Measurements from ENCODE around the gene PGD.
"Not testable (repeated sequence)": the region's sequence is repeated elsewhere in the genome, so short reads cannot be mapped to it uniquely, and the experiment has no call there.

The PGD gene

DNA sequence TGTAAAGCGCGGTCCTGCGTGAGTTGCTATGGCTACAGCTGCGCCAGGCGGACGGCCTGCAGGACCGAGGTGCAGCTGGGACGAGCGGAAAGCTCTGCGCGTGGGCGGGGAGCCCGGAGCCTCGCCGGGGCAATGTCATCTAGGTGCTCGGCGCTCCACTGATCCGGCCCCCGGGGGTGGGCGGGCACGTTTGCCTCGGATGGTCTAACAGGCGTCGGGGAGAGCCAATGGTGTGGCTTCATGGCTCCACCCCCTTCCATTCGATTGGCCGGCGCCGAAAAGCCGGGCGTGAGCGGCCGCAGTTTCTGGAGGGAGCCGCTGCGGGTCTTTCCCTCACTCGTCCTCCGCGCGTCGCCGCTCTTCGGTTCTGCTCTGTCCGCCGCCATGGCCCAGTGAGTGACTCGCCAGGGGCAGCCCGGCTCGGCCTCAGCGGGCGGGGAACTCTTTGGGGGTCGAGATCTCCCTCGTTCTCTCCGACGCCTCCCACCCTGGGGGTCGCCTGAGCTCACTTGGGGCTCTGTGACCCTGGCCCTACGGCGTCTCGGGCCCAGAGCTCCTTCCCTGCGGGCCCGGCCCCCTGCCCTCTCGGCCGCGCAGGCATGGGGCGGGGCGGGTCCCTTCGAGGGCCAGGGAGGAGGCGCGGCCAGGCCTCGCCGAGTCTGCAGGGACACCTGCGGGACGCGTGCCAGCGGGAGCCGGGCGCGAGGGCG is at the start of gene PGD:
Gene PGD (plus strand): TSS at position 331 of the 710 bp plus-strand sequence. CDS start 54 bp downstream, at position 385.
- DNase-seq (ENCODE audit: low read depth in 2 of 2) = peak; percentile 98 to 99

DNA sequence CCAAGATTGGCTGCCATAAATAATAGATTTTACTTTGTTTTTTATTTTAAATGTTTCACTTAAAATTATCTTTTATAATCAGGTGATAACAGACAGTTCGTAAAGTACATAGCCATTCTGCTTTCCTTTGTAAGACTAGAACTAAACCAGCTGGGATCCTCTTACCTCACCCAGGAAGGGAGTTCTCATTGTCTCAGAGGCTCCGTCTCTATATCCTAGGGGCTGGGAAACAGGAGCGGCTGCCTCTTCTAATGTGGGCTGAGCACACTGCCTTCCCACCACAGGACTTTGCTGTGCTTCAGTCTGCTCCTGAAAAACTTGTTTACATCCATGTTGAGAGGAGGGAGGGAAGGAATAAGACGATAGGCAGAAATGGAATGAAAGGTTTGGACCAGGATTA is 45.6 kb upstream of the PGD start:
- DNase-seq (ENCODE audit: low read depth in 2 of 2) = no peak

DNA sequence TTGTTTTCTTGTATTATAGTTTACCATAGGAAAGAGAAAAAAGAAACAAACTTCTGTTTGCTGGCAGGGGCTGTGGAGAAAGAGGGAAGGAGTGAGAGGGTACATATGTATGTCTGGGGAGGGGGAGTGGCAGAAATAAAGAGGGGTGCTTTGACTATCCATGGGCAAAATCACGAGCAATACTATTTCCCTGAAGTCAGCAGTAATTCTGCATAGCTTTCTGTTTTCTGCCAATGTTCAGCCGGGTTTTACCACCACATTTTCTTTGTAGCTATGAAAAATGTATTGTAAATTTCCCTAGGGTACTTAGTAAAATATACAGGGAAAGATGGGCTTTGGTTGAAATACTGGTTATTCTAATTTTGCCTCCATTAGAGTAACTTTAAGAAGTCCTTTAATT is 45.2 kb upstream of the PGD start:
- no peak for DNase-seq (ENCODE audit: low read depth in 2 of 2)

DNA sequence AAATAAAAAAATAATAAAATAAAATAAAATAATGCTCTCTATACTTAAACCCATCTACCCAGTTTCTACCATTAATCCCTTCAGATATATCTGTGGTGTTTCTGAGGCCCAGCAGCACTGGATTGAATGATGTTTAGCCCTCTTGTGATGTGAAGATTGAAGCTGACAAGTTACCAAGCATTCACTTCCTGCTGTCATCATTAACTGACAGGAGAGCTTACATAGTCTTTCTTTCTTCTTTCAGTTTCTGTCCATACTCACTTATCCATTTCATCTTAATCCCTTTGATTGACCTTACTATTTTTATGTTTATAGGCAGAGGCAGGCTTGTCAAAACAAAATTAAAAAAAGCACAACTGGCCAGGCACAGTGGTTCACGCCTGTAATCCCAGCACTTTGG is 38.8 kb upstream of the PGD start:
- DNase-seq (ENCODE audit: low read depth in 2 of 2) = no peak

DNA sequence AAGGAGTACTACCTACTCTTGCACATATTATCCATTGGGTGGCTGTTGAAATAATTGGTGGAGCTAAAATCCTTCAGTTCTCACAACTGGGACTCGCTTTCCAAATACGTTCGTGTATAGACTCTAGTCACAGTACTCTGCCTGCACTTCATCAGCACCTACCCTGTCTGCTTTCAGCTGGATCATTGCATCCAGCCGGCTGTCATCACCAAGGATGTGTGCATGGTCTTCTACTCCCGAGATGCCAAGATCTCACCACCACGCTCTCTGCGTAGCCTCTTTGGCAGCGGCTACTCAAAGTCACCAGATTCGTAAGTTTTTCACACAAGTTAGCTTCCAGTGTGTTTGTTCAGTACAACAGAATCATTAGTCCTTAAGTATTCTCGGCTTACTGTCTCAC is 37.3 kb upstream of the PGD start:
- DNase-seq (ENCODE audit: low read depth in 2 of 2) = no peak

DNA sequence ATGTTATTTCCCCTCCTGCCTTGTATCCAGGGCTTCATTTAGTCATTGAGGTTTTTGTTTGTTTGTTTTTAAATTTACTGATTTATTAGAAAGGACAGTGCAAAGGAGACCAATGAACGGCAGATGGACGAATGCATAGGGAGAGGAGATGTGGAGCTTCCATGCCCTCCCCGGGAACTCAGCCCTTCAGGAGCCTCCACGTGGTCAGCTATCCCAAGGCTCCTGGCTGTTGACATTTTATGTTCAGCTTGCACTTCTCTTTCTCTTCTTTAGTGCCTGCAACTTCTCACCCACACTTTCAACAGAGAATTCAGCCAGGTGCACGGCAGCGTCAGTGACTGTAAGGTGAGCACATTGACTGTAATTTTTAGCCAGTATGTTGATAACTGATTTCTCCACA is 30.7 kb upstream of the PGD start:
- DNase-seq (ENCODE audit: low read depth in 2 of 2) = no peak

DNA sequence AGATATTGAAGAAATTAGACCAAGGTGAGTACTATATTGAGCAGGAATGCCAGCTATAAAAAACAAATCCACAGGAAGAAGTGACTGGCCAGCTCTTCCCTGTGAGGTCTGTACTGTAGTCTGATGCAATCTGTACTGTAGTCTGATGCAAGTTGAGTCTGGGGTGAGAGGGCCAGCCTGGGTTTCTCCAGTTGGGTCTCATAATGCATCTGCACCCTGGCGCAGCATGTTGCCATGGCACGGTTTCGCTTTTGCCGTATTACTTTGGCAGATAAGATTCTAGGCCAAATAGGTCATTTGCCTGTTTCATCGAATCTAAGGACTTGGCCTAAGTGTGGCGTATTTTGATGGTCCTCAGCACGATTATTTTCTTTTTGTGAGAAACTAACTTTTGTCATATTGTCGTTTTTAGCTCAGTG is 24.4 kb upstream of the PGD start:
- no peak for DNase-seq (ENCODE audit: low read depth in 2 of 2)

DNA sequence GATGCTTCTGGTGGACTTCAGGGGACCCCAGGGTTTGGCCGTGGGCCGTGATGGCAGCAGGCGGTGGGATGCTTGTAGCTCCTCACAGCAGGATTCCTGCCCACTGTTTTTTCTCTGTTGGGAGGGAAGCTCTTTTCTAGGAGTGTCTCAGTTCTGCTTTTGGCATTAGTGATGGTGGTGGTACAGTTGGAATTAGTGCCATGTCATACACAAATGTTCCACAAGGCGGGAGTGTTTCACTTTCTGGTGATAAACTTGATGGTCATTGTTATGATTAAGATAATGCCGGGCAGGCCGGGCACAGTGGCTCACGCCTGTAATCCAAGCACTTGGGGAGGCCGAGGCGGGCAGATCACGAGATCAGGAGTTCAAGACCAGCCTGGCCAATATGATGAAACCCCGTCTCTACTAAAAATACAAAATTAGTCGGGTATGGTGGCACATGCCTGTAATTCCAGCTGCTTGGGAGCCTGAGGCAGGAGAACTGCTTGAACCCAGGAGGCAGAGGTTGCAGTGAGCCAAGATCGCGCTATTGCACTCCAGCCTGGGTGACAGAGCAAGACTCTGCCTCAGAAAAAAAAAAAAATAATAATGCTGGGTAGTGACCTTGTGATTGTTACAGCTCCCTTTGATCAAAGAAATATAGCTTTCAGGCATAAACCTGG is 21.4 kb upstream of the PGD start:
- DNase-seq (ENCODE audit: low read depth in 2 of 2) = not testable (repeated sequence)

DNA sequence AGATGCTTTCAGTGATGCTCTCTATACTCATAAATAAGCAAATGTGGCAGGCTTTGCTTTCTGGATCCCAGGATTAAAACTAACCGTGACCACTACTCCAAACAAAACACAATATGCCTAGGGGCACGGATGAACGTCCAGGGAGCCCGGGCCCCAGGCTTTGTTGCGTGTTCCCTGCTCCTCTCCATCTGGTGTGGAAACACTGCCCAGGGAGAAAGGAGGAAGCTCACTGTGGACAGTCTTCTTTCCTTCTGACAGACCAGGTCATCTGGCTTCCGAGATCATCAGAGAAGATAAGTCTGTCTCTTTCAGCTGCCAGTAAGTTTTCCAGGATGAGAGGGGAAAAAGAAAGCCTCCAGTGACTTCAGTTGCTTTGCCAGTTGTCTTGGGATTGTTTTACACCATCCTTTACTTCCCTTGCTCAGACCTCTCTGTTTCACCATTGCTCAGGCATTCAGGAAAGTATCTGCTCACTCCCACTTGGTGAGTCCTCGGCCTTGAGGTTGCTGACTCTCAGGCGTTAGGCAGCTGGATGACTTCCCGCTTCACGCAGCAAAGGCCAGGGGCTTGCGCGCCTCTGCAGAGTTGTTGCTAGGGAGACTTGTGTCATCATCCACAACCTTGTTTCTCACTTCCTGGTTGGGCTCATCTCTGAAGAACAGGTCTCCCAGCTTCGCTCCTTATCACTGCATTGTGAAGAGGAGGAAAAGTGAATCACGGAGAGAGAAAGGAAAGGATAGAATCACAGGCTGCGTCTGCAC is 20.6 kb upstream of the PGD start:
- no peak for DNase-seq (ENCODE audit: low read depth in 2 of 2)

DNA sequence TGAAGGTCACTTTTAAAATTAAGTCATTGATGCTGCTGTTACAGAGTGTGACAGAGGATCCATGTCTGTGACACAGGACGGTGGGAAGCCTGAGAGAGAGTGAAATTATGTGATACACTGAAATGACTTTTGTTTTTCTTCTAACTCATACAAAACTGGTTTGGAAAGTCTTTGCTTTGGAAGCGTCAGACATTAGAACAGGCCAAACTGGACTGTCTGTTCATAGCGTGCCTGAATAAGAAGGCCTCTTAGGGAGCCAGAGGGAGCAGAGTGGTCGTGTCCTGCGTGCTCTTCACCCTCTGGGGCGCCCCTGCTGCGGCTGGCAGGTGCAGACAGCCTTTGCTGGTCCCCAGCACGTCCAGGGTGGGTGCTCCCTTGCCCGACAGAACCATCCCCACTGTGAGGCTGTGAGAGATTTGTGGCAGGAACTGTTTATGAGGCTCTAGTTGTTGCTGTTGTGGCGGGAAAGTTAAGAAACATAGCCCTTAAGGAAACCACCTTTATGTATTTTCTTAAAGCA is 19.7 kb upstream of the PGD start:
- DNase-seq (ENCODE audit: low read depth in 2 of 2) = no peak

DNA sequence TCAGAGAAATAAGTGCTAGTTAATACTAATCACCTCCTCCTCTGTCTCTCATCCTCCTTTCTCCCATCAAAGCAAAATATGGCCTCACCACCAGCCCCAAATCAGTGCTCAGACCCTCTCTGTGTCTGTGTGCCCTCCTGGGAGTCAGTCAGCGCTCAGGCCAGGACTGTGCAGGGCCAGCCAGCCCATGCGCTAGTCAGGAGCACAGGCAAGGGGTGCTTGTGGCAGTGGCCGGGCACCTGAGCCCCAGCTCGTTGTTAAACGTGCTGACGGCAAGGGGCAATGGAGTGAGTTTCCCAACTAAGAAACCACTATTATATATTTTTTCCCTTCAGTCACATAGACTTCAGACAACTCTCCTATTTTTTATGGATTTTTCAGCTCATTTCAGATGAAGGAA is 19.2 kb upstream of the PGD start:
- no peak for DNase-seq (ENCODE audit: low read depth in 2 of 2)

DNA sequence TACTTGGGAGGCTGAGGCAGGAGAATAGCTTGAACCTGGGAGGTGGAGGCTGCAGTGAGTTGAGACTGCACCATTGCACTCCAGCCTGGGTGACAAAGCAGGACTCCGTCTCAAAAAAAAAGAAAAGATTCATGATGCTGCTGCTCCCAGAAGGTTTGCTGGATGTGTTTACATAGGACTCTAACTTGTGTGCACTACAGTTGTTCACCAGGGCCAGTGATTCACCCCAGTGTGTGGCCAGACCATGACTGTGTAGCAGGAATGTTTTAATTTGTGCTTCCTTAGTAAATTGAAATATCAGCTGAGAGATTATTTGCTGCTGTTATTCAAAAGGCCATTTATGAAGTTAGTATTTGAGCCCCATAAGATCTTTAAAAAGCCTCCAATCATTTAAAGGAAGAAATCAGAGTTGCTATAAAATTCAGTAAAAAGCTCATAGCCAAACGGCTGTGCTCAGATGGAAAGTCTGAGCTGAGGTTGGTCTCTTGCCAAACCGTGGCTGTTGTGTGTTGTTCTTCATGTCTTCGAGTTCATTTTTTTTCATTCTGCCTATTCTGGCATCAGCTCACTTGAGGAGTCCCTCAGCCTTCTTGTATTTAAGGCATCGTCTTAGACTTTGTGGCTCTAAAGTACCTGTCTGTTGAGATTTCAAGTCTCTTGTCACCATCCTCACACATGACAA is 18.1 kb upstream of the PGD start:
- DNase-seq (ENCODE audit: low read depth in 2 of 2) = no peak

DNA sequence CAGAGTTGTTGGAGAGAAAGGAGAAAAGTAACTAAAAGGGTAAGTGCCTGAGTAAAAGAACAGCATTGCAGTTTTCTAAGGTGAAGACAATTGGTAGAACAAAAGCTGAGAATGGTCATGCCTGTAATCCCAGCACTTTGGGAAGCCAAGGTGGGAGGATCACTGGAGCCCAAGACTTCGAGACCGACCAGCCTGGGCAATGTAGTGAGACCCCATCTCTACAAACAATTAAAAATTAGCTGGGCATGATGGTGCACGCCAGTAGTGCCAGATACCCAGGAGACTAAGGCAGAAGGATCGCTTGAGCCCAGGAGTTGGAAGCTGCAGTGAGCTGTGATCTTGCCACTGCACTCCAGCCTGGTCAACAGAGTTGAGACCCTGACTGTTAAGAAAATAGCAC is 15.2 kb upstream of the PGD start:
- no peak for DNase-seq (ENCODE audit: low read depth in 2 of 2)

DNA sequence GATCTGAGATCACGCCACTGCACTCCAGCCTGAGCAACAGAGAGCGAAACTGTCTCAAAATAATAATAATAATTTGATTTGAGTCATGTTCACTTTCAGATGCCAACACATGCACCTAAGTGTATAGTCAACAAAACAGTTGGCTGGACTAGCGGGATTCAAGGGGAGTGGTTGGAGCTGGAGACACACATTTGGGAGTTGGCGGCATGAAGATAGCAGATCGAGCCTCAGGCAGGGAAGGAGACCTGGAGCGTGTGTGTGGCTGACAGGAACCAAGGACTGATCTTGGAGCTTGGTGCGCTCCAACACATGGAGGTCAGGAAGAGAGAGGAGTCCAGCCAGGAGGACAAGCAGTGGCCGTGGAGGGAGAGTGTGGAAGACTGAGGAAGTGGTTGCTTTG is 14.6 kb upstream of the PGD start:
- DNase-seq (ENCODE audit: low read depth in 2 of 2) = no peak

DNA sequence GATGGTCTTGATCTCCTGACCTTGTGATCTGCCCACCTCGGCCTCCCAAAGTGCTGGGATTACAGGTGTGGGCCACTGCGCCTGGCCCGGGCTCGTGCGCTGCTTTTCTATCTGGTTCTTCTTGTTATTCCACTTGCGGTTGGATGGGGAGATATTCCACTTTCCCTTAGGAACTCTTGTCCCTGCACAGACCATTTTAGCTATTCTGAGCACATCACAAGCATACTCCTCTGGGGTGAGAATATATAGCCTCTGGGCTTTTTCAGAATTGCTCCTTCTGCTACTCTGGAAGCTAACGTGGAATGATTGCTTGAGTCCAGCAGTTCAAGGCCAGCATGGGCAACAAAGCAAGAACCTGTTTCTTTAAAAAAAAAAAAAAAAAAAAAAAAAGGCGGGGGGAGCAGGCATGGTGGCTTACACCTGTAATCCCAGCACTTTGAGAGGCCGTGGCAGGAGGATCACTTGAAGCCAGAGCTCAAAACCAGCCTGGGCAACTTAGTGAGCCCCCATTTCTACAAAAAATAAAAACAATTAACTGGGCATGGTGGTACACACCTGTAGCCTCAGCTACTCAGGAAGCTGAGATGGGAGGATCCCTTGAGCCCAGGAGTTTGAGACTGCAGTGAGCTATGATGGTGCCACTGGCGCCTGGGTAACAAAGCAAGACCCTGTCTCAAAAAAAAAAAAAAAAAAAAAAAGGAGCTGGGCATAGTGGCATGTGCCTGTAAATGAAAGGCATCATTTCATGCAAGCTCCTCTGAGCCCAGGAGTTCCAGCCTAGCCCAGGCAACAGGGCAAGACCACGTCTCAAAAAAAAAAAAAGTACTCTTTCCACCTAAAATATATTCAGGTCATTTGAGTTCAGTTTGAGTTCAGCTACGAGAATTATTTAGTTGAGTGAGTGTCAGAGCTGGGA is 11.8 kb upstream of the PGD start:
- DNase-seq (ENCODE audit: low read depth in 2 of 2) = no peak

DNA sequence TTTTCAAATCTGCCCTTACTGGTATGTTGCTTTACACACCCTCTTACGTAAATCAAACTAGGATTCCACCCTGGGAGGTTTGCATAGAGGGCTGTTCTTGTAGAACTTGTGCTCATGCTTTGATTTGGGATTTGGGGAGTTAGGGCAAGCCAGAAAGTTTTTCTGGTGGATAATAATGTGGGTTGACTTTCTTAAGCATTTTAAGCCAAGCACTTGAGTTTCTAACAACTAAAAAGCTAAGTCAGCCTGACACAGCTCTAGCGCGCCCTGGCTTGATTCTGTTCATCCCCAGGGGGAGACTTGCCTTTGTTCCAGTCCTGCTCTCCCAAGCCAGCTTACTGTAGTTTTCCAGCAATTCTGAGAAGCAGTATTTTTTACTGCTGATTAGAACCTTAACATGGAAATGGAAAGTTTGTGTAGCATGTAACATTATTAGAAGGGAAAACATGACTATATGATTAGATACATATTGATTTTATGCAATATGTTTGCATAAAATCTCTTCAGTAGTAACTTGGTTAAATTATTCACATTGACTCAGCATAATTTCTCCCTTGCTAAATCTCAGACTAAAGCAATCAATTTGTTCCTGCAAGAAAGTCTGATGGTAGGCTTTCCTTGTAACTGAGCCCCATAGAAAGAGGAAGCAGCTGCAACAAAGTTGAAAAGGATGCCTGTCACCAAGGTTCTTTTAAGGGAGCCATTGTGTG is 11.0 kb upstream of the PGD start:
- no peak for DNase-seq (ENCODE audit: low read depth in 2 of 2)

DNA sequence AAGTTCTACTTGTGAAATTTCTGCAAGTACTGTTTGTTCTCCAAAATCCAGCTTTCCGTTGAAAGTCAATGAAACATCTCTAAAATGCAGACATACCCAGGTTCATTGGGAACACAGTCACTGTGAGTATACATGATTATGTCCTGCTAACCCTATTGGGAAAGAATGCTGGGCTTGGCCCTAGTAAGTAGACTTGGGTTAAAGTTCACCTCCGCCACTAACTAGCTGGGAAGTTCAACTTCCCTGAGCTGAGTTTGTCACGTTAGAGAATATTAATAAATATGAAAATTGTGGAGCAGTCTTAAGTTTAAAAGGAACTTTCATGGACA is 10.5 kb upstream of the PGD start:
- no peak for DNase-seq (ENCODE audit: low read depth in 2 of 2)

DNA sequence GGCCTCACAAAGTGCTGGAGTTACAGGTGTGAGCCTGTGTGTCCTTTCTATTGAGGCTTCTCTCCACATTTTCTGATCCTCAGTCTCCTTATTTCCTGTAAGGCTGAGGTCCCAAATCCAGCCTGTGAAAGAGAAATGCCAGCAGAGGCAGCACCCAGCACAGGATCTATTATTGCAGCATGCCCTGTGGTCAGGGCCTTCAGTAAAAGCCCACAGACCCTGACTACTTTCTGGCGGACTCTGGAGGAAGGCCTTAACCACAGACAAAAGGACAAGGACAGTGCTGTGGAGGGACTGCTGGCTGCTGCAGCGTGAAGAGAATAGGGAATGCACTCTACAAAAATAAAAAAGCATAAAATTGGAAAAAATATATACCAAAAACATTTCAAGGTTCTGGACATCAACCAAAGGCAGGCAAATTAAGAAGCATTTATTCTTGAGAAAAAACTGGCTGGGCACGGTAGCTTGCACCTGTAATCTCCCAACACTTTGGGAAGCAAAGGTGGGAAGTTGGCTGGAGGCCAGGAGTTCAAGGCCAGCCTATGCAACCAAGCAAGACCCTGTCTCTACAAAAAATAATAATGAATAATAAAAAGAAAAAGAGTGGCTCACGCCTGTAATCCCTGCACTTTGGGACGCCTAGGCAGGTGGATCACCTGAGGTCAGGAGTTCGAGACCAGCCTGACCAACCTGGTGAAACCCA is 9.4 kb upstream of the PGD start:
- DNase-seq (ENCODE audit: low read depth in 2 of 2) = no peak

DNA sequence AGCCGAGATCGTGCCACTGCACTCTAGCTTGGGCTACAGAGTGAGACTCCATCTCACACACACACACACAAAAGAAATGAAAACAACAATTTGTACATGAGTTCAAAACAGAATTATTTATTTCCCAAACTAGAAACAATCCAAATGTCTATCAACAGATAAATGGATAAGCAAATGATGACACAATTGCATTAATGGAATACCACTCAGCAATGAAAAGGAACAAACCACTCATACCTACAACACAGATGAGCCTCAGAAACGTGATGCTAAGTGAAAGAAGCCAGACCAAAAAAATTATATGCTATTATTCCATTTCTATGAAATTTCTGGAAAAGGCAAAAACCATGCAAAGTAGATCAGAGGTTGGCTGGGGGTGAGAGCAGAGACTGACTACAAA is 2.0 kb upstream of the PGD start:
- no peak for DNase-seq (ENCODE audit: low read depth in 2 of 2)

DNA sequence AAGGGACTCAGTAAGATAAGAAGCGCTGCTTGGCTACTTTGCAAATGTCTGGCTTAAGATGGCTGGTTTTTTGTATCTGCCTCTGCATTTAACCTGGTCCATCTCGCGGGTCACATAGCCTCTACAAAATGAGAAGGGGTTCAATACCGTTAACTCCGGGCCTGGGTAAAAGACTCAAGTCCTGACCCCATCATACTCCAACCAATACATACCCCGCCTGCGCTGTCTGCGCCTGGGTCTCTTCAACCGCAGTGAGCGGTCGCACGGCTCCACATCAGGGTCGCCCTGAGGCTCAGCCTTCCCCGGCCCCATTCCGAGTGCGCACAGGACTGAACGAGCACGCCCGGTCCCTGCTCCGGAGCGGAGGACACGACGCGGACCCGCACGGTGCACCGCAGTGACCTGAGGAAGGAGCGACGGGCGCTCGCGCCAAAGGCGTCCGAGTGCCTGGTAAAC is 558 bp upstream of the PGD start:
- no peak for DNase-seq (ENCODE audit: low read depth in 2 of 2)
